ENCODE data around the gene BCO1.

BCO1 gene, protein sequence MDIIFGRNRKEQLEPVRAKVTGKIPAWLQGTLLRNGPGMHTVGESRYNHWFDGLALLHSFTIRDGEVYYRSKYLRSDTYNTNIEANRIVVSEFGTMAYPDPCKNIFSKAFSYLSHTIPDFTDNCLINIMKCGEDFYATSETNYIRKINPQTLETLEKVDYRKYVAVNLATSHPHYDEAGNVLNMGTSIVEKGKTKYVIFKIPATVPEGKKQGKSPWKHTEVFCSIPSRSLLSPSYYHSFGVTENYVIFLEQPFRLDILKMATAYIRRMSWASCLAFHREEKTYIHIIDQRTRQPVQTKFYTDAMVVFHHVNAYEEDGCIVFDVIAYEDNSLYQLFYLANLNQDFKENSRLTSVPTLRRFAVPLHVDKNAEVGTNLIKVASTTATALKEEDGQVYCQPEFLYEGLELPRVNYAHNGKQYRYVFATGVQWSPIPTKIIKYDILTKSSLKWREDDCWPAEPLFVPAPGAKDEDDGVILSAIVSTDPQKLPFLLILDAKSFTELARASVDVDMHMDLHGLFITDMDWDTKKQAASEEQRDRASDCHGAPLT

DNA sequence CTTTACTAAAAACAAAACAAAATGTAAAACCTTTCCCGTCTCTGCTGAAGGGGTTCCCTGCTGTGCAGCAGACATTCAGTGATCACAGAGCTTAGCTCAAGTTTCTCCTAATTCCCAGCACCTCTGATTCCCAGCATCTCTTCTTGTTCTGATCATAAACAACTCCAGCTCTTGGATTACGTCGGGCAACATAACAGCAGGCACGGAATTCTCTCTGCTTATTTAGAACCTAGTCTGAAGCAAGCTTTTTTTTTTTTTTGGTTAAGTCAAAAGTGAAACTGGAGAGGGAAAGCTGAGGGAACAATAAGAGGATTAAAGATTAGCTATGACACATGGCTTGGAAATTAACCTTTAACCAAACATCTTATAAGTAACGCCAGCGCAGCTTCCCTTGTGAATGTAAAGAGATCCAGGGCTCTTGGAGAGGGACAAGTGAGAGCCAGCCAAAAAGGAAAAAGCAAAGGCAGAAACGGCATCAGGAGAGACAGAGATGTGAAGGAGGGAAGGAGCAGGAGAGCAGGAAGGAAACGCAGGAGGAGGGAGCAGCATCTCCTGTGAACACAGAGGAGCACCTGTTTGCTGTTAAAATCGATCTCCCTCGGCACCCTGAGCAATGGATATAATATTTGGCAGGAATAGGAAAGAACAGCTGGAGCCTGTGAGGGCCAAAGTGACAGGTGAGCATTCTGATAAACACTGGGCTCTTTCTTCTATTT, at the start of gene BCO1:
Gene BCO1, plus strand, starts transcription at position 394 of the 716 bp plus-strand sequence. Its CDS starts 220 bp downstream, at position 614.
- peak; percentile 22 for DNase-seq (ENCODE audit: extremely low read depth, low read depth)
- TF ChIP-seq, protein P1, sequence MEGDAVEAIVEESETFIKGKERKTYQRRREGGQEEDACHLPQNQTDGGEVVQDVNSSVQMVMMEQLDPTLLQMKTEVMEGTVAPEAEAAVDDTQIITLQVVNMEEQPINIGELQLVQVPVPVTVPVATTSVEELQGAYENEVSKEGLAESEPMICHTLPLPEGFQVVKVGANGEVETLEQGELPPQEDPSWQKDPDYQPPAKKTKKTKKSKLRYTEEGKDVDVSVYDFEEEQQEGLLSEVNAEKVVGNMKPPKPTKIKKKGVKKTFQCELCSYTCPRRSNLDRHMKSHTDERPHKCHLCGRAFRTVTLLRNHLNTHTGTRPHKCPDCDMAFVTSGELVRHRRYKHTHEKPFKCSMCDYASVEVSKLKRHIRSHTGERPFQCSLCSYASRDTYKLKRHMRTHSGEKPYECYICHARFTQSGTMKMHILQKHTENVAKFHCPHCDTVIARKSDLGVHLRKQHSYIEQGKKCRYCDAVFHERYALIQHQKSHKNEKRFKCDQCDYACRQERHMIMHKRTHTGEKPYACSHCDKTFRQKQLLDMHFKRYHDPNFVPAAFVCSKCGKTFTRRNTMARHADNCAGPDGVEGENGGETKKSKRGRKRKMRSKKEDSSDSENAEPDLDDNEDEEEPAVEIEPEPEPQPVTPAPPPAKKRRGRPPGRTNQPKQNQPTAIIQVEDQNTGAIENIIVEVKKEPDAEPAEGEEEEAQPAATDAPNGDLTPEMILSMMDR (IDR thresholded peaks at IDR 0.05; ENCODE audit: low read depth, low read length), result no peak

DNA sequence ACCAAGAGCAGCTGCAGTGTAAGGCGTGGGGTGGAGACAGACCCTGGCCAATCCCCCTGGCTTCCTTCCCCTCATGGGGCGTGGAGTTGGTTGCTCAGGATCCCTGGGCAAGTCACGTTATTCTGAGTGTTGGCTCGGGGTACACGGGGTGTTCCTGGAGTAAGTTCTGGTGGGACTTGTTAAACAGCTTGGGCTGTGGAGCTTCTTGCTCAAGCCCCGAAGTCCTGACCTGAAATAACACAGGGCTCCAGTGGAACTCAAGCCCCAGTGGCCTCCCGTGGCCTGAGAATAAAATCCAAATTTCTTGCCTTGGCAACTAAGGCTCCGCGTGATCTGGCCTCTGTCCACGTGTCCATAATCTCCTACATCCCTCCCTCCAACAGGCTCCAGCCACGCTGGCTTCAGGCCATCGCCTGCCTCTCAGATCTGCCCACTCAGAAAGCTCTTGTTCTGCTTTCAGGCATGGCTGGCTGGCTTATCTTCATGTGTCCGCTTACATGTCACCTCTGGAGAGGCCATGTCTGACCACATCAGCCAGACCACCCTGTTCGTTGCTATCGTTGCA, 49.3 kb upstream of the BCO1 start:
- TF ChIP-seq, protein P1 (IDR thresholded peaks at IDR 0.05; ENCODE audit: low read depth, low read length), result no peak

DNA sequence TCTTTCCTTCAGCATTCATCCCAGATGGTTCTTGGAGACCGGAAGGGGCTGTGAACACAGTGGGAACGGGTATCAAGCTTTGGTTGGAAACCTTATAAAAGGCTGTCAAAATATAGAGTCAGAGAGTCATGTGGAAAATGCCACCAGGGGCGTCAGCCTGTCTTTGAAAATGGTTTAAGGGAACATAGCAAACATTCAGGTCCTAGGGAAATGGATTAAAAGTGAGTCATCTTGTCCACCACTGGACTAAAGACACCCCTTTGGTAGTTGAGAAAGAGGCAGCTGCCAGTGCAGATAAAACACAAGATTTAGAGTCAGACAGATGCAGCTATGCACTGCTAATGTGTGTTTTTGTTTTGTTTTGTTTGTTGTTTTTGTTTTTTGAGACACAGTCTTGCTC, 47.8 kb upstream of the BCO1 start:
- TF ChIP-seq, protein P1 (IDR thresholded peaks at IDR 0.05; ENCODE audit: low read depth, low read length), result no peak
- no peak for DNase-seq (ENCODE audit: extremely low read depth, low read depth)

More for the DNA sequence above, 49.3 kb upstream of the BCO1 start:
- DNase-seq (ENCODE audit: extremely low read depth, low read depth), result peak; percentile 38

DNA sequence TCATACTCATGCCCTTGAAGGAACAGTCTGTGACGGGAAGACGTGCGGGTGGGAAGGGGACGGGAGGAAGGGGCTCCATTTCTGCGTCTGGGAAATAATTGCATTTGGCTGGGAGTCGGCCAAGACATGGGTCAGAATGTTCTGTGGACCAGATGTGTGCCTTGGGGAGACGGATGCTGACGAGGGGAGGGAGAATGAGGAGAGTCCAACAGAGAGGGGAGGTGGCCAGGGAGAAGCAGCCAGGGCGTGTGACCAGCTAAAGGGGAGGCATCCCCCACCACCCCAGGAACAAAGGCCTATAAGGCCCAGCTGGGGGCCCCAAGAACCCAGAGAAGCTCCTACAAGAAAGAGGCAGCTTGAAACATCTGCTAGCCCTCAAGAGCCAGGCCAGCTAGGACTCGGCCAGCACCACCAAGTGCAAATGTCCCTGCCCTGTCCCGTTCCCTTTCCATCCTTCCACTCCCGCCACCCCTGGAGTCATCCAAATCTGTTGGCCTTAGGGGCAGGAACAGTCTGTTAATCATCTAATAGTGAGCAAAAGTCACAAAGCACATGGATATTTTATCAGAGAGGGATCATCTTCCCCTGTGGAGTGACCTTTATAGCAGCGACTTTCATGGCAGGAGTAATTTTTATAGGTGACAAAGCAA, 42.5 kb upstream of the BCO1 start:
- DNase-seq (ENCODE audit: extremely low read depth, low read depth), result no peak
- TF ChIP-seq, protein P1 (IDR thresholded peaks at IDR 0.05; ENCODE audit: low read depth, low read length), result no peak

DNA sequence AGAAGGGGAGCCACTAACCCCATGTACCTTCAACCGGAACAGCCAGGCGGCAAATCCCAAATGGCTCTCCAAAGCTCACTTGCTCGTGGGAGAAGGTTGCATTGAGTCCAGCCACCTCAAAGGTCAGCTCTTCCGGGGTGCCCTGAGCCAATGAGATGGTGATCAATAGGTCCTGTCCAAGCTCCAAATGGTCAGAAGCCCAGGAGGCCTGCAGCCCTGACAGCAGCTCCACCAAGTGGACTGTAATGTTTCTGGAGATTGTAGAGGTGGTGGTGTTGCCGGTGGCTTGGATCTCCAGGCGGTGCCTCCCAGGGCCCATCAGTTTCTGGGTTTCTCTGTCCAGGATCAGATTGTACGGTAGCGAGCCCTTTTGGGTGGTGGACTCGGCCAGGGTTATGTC, 39.9 kb upstream of the BCO1 start:
- DNase-seq (ENCODE audit: extremely low read depth, low read depth), result no peak
- TF ChIP-seq, protein P1 (IDR thresholded peaks at IDR 0.05; ENCODE audit: low read depth, low read length), result peak; percentile 24

DNA sequence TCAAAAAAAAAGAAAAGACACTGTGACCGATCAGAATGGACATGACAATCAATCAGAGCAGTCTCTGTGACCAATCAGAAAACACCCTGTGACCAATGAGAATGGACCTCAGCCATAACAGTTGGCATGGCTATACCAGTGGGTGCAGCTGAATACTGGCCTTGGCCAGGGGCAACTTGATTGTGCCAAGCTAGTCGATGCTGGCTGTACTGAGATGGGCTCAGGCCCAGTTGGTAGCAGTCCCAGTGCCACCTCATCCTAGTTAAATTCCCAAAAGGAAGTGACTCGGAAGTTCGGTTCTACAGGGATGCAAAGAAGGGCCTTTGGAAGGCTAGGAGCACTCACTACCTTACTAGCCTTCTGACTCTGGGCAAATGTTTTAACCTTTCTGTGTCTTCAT, 37.2 kb upstream of the BCO1 start:
- no peak for DNase-seq (ENCODE audit: extremely low read depth, low read depth)
- TF ChIP-seq, protein P1 (IDR thresholded peaks at IDR 0.05; ENCODE audit: low read depth, low read length), result no peak
